T47D (cell line): ENCODE results near the gene TAF15.

ENCODE experiments used
- DNase-seq, 2 experiments: peaks; one replicate each; pipeline versions ENCODE4 v3.0.0 to v3.0.0-alpha.2; 2011 to 2012; ENCODE audit warnings: low read depth in 1 of 2, low spot score in 1 of 2
- JUND ChIP-seq: IDR thresholded peaks from 2 replicates; pipeline ENCODE4 v1.6.1; 2012; ENCODE audit warnings: low read depth
- in situ Hi-C: cut with HindIII; loops from 2 replicates; pipeline ENCODE4 v1.10.0; 2016; ENCODE audit warnings: low sequenced_read_pairs, low pct_unique_long_range_greater_than_20kb

Gene TAF15

DNA sequence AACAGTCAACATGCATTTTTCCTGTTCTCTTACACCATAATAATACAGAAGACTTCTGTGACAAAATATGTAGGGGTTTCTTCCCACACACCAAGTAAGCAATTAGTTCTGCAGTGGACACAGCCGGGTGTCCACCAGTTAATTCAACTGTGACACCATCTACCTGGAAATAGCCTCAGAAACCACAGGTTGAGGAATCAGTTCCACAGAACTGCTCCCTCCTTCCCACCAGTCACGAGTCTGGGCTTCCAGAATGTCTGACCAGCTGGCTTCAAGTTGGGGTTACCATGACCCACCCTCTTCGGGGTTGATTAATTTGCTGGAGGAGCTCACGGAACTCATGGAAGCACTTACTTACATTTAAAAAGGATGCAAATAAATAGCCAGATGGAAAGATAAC lies 84.5 kb downstream of the TAF15 start:
- no peak for DNase-seq
- TF ChIP-seq JUND: no peak
- in situ Hi-C loops: no loop called here

DNA sequence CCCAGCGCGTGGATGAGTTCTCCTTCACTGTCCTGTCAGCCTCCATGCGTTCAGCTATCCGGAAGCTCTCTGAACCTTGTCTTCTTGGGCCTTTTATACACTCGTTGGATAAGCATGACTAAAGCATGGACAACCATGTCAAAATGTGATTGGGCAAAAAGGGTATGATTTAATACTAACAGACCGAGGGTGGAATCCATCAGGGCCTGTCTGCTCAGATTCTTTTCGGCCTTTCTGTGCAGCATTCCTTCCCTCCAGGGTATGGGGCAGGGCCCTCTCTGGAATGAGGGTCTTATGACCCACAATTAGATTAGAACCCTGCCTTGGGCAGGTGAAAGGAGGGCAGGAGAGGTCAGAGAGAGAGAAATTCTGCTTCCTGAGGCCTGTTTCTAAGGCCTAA lies 84.9 kb downstream of the TAF15 start:
- no peak for TF ChIP-seq JUND

DNA sequence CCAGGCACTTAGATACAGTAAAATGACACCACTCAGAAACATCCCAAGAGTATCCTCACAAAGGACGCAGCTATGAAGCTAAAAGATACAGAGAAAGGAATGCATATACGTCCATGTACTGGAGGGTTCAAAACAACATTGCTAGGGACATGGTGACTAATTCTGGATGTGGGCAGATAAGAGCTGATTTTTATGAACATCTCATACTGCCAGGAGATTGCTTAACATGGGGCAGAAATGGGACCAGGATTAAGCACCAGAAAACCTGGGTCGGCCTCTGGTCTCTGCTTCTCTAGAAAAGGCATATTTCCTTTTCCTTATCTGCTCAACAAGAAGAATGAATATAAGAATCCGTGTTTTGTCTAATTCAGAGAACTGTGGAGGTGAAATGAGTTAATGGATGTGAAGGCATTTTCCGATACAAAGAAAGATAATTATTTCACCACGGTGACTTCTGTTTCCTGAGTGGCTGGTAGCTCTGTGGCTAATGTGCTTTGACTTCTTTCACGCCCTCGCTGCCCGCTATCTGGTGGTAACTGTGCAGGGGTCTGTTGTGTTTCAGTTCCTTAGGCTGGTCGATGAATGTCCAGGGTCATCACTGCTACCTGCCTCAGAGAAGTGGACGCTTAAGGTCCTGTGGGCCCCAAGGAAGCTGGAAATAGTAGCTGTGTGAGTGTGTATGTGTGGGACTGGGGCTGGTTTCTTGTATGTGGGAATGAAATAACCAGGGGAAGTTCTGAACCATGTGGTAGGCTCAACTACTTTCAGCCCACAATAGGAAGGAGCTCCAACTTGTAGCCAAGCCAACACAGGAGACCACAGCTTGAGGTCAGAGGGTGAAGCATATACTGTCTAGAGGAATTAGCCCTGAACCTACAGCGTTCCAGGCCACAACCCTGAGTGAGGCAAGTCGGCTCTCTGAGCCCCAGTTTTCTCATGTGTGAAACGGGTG lies 86.6 kb downstream of the TAF15 start:
- TF ChIP-seq JUND: no peak
- in situ Hi-C loops: no loop called here
- DNase-seq: no peak

More for the DNA sequence above, 84.9 kb downstream of the TAF15 start:
- in situ Hi-C loops: no loop called here
- DNase-seq: no peak
